Stimulated activated CD4-positive, alpha-beta T cell treated with anti-CD3 and anti-CD28 coated beads, Interleukin-15, amount 100 ng/mL, for 1 hour (primary cell): ENCODE results near the gene ZBTB40.

Experiments used
- DNase-seq, 2 donors: peaks; one replicate each; pipeline ENCODE4 v3.0.0-alpha.2; 2020; ENCODE audit warnings: low read depth in 1 of 2, low spot score in 1 of 2

The ZBTB40 gene

DNA sequence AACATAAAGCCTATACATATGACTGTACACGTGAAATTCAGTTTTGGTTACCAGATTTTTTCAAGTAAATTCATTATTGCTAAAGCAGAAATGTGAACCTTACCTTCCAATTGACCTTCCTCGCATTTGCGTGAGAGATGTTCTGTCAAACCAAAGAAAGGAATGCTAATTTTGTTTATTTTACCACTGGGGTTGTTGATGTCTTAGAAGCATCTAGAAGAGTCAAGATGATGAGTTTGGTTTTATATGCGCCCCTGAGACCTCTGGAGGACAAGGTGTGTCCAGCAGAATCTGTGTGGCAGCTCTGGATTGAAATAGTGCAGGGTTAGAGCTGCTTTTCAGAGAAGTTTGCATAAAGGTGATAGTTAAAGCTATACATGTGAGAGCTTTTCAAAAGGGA lies 48.4 kb downstream of the ZBTB40 start:
- no peak for DNase-seq

GRCh38 chr1:22500471-22500870 lies 48.8 kb downstream of the ZBTB40 start:
- DNase-seq = no peak

- DNase-seq = no peak
These were observed 50.6 kb downstream of the ZBTB40 start for GRCh38 chr1:22502202-22502601.

- no peak for DNase-seq
These were observed 52.2 kb downstream of the ZBTB40 start for GRCh38 chr1:22503721-22504410.

- DNase-seq = no peak
These were observed 54.6 kb downstream of the ZBTB40 start for GRCh38 chr1:22506130-22506692.

DNA sequence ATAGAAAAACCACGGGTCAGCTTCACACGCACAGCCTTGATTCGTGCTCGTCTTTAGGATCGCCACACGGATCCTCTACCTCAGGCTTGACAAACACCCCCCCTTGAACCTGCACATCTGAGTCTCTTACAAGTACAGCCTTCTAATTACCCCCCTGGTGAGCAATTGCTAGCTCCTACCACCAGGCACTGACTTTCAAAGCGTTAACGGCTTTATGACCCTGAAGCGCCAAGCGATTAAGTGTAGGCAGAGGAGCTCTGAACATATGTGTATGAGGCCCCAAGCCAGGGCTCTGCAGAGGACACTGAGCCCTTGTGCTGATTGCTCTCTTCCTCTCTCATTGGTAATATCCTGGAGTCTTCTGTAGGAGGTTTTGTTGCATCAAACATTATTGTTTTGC lies 55.9 kb downstream of the ZBTB40 start:
- DNase-seq = no peak

DNA sequence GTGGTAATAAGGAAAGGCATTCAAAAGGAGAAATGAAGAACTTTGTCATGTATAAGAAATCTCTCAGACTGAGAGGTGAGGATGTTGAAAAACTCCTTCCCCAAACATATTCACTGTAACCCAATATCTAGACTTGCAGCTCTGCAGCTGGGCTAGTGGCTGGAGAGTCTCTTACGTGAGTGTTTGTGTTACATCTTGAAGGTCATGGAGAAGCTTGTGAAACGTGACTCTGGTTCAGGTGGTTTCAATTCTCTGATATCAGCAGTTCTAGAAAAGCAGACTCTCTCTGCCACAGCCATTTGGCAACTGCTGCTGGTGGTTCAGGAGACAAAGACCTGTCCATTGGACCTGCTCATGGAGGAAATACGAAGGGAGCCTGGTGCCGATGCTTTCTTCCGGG lies 56.7 kb downstream of the ZBTB40 start:
- no peak for DNase-seq

- no peak for DNase-seq
These were observed 57.3 kb downstream of the ZBTB40 start for GRCh38 chr1:22508991-22509390.

GRCh38 chr1:22509815-22510214 lies 58.2 kb downstream of the ZBTB40 start:
- DNase-seq = no peak

GRCh38 chr1:22512873-22513272 lies 61.2 kb downstream of the ZBTB40 start:
- no peak for DNase-seq

GRCh38 chr1:22516906-22517571 lies 65.4 kb downstream of the ZBTB40 start:
- DNase-seq = no peak

DNA sequence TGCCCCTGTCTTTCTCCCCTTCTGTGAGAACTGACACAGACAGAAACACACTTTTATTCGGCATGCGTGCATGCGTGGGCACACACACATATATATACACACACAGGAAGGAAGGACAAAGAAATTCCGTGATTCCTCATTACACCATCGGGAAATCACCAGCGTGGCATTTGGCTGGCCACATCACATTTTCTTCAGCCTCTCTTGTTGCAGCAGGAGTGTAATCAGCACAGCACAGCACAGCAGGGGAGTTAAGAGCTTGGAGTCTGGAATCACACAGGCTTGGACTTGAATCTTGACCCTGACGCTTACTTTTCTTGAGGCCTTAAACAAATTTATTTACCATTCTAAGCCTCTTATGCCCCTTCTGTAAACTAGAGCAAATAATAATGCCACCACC lies 66.3 kb downstream of the ZBTB40 start:
- DNase-seq = no peak

GRCh38 chr1:22518379-22518778 lies 66.7 kb downstream of the ZBTB40 start:
- DNase-seq = no peak

GRCh38 chr1:22520871-22521270 lies 69.2 kb downstream of the ZBTB40 start:
- no peak for DNase-seq

- DNase-seq = no peak
These were observed 70.0 kb downstream of the ZBTB40 start for GRCh38 chr1:22521692-22522091.

DNA sequence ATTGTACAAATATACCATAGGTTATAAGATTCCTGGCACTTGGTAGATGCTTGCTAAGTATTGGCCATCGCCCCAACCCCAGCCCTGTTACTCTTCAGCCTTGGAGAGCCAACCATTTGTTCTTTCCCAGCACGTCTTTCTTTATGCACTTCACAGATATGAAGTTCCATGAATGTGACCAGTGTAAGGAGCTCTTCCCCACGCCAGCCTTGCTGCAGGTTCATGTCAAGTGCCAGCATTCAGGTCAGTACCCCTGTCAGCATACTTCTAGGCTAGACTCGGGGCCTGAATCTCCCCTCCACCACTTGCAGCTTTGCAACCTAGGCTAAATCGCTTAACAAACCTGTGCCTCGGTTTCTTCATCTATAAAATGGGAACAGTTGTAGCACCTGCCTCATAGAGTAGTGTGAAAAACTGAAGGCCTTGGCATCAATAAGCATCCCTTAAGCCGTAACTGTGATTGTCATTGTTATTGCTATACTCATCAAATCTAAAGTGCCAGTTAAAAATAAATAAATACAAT lies 70.6 kb downstream of the ZBTB40 start:
- no peak for DNase-seq

DNA sequence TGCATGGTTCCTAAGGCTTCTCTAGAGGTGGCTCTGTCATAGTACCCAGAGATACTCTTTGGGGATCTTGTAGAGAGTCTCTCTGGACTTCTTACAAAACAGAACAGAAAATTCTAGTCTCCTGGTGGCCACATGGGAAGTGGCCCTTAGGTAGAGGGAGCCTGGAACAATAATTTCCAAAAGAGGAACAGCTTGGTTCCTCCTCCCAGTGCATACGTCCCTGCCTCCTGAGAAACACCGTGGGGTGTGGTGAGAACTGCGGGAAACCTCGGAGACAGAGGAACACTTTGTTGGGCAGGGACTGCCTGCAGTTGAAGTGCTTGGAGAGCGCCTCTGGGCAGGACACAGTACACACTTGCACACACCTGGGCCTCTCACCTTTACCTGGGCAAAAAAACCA lies 72.8 kb downstream of the ZBTB40 start:
- no peak for DNase-seq

- no peak for DNase-seq
These were observed 73.6 kb downstream of the ZBTB40 start for GRCh38 chr1:22525211-22525610.

DNA sequence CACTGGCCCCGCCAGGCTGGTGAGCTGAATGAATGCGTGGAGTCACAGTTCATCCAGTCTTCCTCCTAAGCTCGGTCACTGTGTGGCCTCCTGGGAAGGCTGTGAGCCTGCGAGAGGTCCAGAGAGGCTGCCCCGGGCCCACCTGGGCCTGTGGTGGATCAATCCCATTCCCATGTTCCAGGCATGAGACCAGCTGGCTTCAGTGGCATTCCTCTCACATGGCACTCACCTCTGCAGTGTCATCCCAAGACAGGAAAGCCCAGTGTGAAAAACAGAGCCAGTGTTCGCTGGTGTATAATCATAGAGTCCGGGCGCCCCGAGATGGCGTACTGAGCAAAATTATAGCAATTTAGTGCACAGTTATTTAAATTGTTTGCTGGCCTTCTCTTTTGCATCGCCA lies 74.0 kb downstream of the ZBTB40 start:
- no peak for DNase-seq

GRCh38 chr1:22526098-22526497 lies 74.4 kb downstream of the ZBTB40 start:
- no peak for DNase-seq

DNA sequence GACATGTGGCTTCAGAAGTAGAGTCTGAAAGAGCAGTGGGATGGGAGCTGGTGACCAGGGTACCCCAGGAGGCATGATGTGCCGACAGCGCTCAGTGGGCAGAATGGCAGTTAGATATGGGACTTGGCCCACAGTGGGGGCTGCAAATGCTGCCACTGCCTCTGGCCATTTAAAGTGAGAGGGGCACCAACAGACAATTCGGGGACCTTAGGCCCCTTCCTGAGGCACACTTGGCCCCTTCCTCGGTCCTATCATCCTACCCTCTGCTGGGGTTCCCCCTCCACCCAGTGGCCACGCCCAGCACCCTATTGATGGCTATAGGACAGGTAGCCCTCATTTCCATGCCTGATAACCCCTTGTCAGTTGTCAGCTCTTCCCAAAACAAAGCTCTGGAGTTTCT lies 75.0 kb downstream of the ZBTB40 start:
- DNase-seq = no peak

DNA sequence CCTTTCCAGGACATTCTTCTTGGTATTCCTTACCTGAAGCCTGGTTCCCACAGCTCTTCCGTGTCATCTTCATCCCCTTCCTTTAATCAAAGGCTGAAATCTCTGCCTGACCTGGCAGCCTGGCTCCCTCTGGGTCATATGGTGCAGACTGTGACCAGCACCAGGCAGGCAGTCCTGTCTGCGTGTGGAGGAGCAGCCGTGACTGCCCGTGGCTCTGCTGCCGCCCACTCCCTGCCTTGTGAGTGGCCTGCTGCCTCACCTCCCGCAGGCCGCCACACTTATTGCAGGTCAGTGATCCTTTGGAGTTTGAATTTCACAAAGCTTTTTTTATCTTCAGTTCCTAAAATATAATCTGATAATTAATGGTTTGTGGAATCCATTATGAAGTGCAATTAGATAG lies 75.5 kb downstream of the ZBTB40 start:
- DNase-seq = no peak
